Effector CD4-positive, alpha-beta T cell (primary cell): Measurements from ENCODE around the gene THTPA.
A peak's percentile ranks its signal among the peaks of the same experiment; 100 is the strongest.
"Not testable (repeated sequence)": the region's sequence is repeated elsewhere in the genome, so short reads cannot be mapped to it uniquely, and the experiment has no call there.

ENCODE experiments used
- DNase-seq: peaks from one replicate; pipeline ENCODE4 v3.0.0-alpha.2; 2020

Gene THTPA

DNA sequence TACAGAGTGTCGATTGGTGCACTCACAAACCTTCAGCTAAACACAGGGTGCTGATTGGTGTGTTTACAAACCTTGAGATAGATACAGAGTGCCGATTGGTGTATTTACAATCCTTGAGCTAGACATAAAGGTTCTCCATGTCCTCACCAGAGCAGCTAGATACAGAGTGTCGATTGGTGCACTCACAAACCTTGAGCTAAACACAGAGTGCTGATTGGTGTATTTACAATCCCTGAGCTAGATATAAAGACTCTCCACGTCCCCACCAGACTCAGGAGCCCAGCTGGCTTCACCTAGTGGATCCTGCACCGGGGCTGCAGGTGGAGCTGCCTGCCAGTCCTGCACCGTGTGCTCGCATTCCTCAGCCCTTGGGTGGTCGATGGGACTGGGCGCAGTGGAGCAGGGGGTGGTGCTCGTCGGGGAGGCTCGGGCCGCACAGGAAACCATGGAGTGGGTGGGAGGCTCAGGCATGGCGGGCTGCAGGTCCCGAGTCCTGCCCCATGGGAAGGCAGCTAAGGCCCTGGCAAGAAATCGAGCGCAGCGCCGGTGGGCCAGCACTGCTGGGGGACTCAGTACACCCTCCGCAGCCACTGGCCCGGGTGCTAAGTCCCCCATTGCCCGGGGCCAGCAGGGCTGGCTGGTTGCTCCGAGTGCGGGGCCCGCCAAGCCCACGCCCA, 28.6 kb downstream of the THTPA start:
- DNase-seq: not testable (repeated sequence)

DNA sequence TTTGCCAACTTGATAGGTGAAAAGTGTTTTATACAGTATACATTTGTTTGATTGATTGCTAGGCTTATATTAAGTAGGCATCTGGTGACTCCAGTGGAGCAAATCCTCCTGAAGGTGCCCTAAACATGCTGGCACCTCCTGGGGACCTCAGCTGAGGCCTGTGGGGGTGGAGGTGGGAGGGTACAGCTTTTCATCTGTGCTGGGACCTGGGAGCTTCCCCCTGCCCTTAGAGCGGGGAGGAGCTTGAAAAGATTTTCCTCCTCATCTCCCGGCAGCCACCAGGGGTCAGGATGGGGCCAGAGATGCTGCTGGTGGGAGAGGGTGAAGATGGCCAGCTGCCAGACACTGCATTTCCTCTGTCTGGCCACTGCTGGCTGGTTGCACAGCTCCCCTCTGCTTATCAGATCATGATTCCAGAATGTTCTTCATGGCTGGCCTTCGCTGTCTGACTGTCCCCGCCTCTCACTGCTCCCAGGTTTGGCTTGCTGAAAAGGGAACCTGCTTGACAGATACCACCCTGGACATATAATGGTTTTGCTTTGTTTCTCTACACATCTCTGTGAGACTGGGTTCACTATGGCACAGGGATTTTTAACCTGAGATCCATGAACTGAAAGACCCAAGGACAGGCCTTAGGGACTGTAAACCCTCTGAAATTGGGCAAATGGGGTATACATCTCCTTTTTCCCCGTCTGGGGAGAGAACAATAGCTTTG, 33.0 kb downstream of the THTPA start:
- peak; percentile 72 for DNase-seq

DNA sequence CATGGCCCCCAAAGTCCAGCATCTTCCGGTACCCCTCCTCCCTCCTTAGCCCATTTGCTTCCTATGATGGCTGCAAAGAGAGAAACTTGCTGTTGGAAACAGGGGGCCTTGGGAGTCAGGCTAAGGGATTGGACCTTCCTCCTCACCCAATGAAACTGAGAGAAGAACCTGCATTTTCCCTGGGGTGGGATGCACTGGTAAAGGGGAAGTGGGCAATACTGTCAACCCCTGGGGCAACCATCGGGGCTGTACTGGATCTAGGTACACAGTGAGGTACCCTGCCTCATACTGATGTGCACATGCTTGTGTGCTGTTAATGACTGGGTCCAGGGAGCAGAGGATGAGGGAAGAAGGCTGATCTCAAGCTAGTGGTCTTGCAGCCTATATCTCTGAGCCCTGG, 33.5 kb downstream of the THTPA start:
- no peak for DNase-seq

DNA sequence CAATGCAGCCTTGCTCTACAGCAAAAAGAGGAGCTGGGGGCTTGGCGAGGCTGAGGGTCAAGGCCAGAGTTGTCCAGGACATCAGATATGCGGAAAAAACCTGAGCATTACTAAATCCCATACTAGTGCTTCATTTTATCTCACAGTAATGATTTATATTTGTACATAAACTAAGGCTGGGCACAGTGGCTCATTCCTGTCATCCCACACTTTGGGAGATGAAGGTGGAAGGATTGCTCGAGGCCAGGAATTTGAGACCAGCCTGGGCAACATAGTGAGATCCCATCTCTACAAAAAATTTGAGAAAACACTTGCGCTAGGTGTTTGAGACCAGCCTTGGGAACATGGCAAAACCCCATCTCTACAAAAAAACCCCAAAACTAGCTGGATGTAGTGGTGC, 34.1 kb downstream of the THTPA start:
- no peak for DNase-seq

DNA sequence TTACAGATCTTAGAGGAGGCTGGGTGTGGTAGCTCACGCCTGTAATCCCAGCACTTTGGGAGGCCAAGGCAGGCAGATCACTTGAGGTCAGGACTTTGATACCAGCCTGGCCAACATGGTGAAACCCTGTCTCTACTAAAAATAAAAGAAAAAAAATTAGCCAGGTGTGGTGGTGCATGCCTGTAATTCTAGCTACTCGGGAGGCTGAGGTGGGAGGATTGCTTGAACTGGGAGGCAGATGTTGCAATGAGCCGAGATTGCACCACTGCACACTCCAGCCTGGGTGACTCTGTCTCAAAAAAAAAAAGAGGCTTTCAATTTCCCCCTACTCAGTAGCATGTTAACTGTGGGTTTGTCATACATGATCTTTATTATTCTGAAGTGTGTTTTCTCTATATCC, 38.1 kb downstream of the THTPA start:
- DNase-seq: not testable (repeated sequence)

DNA sequence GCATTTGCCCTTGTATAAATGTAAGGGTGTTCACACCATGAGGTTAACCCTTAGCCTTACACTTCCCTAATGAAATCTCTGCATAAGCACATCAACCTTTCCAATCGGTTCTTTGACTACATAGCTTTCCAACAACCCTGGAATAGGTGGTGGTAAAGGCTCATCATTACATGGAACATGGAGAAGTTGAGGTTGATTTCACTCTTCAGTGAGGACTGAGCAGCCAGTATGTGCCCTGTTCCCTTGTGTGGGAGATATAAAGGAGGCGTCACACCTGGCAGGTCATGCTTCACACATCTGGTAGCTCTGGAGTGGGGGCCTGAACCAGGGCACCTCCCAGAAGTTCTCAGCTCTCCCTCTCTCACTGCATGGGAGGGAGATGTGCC, 44.2 kb downstream of the THTPA start:
- DNase-seq: no peak

DNA sequence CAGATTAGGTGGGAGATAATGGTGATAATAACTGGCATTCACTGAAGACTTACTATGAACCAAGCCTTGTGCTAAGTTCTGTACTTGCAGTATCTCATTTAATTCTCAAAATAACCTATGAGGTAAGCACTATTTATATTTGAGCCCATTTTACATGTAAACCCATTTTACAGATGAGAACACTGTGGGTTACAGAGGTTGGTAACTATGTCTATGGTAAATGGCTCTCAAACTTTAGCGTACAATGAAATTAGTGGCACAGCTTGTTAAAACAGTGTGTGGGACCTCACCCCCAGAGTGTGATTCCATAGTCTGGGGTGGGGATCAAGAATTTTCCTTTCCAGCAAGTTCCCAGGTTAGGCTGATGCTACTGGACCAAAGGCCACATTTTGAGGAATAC, 44.7 kb downstream of the THTPA start:
- DNase-seq: no peak

DNA sequence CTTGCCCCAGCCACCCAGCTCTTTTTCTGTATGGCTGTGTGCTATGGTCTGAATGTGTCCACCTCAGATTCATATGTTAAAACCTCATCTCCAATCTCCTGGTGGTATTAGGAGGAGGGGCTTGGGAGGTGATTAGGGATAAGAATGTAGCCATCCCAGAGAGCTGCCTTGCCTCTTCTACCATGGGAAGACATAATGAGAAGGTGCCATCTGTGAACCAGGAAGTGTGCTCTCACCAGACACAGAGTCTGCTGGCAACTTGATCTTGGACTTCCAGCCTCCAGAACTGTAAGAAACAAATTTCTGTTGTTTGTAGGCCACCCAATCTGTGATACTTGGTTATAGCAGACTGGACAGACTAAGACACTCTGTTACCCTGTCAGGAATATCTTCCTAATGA, 45.4 kb downstream of the THTPA start:
- no peak for DNase-seq

DNA sequence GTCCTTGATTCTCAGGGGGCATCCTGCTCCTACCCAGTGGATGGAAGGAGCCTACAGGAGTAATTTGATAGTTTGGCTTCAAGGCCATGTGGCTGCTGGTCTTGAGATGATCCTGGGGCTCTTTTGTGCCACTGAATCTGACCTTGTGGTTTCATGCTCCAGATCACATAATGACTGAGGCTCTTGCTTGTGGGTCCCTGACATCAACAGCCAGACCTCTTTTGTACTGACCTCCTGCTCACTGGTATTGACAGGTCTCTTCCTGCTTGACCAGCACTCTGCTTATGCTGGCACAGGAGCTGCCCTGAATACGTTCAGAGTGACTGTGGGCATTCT, 45.7 kb downstream of the THTPA start:
- DNase-seq: no peak

DNA sequence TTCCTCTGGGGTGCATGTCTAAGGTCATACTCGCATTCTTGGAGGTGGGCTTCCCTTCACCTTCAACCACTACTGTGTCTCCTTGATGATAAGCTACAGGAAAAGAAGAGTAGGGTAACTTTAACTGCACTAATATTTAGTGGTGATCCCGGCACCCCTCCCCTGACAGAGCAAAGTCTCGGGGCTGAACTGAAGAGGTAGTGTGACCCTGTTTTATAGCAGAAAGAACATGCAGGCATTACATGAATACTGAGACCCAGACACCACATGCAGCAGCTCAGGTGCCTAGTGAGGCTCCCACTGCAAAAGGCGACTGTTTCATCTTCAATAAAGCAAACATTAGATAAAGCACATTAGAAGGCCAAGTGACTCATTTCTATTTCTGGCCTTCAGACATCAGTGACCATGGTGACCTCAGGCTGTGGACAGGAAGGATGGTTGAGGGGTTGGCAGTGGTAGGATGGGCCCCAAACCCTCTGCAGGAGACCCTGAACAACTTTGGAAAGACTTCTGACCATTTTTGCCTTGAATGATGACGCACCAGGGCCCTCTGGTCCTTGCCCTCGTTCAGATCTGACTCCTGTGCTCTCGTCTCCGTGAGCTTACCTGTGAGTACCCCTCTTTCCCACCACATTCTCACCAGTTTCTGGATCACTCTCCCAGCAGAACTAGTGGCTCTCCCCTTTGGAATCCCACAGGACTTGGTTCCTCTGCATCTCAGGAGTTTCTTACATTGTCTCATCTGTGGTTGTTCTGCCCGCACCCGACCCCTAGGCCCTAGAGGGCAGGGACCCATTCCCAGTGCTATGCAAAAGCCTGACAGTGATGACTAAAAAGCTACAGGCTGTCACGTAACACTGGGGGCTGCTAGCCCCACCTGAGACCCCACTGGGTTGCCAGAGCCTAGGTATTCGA, 46.4 kb downstream of the THTPA start:
- DNase-seq: no peak

DNA sequence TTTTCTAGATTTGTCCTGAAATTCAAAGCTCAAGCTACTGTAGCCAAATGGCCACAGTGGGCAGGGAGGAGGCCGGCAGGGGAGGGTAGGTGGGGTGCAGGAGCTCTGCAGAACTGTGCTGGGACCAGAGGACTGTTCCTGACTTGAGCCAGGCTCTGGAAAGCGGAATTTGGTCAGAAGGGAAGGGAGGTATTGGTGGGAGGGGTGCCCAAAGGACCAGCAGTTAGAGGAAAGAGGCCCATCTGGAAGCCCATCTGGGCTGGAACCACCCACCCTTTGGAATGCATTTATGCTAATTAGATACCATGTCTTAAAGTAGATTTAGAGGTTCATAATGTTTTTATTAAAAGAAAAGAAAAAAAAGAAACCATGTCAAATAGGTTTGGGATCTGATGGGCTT, 47.0 kb downstream of the THTPA start:
- no peak for DNase-seq

DNA sequence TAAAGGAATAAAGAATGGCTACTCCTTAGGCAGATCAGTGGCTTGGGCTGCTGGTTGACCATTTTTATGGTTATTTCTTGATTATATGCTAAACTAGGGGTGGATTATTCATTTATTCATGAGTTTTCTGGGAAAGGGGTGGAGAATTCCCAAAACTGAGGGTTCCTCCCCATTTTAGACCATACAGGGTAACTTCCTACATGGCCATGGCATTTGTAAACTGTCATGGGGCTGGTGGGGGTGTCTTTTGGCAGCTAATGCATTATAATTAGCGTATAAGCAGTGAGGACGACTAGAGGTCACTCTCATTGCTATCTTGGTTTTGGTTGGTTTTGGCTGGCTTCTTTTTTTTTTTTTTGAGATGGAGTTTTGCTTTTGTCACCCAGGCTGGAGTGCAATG, 48.1 kb downstream of the THTPA start:
- no peak for DNase-seq

DNA sequence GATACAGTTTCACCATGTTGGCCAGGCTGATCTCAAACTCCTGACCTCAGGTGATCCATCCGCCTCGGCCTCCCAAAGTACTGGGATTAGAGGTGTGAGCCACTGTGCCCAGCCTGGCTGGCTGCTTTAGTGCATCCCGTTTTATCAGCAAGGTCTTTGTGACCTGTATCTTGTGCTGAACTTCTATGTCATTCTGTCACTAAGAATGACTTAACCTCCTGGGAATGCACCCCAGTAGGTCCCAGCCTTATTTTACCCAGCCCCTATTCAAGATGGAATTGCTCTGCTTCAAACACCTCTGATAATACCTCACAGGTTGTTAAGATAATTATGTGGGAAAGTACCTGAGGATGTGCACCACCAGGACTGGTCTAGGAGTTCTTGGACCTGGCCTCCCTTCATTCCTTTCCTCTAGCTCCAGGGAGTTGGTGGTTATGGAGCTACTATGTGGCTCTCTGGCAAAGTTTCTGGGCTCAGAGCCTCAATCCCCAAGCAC, 48.7 kb downstream of the THTPA start:
- no peak for DNase-seq

DNA sequence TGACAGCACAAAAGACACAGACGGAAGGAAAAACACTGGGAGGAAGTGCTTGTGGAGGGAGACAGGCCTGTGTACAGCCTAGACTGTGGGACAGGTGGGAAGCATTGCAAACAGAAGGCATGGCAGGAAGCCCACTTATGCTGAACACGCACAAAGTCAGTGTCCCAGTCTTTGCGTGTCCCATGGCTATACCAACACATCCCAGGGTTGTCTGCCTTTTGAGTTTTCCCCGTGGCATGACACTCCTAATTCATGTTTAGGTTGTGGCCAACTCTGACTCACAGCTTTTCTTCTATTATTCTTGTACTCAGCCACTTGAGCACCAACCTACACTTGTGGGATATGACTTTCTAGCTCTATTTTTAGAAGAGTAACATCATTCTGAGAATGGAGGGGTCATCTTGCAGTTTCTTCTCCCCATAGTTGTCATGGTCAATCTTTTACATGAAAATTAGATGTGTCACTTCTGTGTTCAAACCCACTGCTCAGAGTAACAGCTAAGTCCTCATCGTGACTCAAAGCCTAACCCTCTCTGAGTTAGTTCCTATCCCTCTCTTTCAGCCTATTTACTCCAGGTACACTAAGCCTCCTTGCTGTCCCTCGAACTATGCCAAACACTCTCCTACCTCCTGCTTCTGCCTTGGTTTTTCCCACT, 50.0 kb downstream of the THTPA start:
- no peak for DNase-seq

DNA sequence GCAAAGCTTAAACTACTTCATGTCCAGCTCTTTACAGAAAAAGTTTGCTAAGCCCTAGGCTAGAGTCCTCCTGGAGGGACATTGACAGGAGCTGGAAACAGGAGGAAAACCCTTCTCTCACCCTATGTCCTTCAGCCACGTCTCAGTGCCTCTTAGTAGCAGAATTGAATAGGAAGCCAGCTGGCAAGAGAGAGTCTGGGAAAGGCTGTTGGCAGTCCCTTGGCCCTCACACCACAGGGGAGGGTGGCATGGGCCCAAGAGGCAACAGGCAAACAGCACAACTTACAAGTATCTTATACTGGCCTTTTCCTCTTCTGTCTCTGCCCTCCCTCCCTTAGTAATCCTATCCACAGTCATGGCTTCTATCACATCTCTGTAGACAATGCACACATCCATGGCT, 52.4 kb downstream of the THTPA start:
- DNase-seq: no peak

DNA sequence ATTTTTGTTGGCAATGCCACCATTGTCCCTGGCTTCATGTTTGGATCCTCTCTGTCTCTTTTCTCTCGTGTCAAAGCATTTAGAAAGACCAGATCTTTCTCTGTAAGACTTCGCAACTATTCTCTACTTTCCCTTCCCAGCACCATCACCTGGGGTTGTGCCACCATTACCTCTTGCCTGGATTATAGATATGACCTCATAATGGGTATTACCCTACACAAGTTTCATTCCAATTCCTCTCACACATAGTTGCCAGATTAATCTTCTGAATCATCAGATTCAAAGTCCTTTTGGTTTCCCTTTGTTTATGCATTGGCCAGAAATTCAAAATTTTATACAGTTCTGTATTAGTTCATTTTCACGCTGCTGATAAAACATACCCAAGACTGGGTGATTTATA, 52.9 kb downstream of the THTPA start:
- no peak for DNase-seq

DNA sequence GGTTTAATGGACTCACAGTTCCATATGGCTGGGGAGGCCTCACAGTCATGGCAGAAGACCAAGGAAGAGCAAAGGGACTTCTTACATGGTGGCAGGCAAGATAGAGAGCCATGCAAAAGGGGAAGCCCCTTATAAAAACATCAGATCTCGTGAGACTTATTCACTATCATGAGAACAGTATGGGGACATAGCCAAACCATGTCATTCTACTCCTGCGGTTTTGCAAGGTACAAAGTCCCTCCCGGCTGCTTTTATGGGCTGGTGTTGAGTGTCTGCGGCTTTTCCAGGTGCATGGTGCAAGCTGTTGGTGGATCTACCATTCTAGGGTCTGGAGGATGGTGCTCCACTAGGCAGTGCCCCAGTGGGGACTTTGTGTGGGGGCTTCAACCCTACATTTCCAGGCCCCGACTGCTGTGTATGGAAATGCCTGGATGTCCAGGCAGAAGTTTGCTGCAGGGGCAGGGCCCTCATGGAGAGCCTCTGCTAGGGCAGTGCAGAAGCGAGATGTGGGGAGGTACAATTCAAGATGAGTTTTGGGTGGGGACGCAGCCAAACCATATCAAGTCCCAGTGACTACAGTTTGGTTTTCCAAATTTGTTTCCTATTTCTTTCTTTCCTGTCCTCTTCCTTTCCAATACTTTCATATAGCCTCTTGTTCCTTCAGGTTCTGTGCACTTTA, 53.5 kb downstream of the THTPA start:
- not testable (repeated sequence) for DNase-seq
